H1 (cell line): ENCODE measurements around the gene STOML2. TPM values are rescaled to one million over a fixed set of nuclear protein-coding genes. Genes with fewer than 3 reads are reported as not detected.

Experiments used
- CTCF ChIA-PET: fragments of 300-600 bp; sonication (Branson Sonifier 250); formaldehyde crosslinking; loops from one replicate; lab custom pipeline; 2021; ENCODE audit not compliant: partially characterized antibody; lab: Charles Lee
- POLR2A ChIA-PET: fragments of 300-600 bp; sonication (Branson Sonifier 250); formaldehyde crosslinking; loops from one replicate; lab custom pipeline; 2021; ENCODE audit warnings: inconsistent platforms; ENCODE audit not compliant: partially characterized antibody; lab: Charles Lee
- DNase-seq, 2 experiments: peaks; one replicate each; pipeline versions ENCODE4 v3.0.0 to v3.0.0-alpha.2; 2010 to 2022; ENCODE audit warnings: low spot score in 2 of 2, low read depth in 1 of 2, mixed read lengths in 1 of 2
- FAIRE-seq: peaks from 2 replicates; lab custom pipeline; 2011; peaks lifted over from hg19 to GRCh38; lab: Jason Lieb, UNC
- H2AFZ ChIP-seq: 2 replicates; pipeline ENCODE4 v1.8.1; 2012; ENCODE audit warnings: low read length, inconsistent platforms
- H2AK5ac ChIP-seq: 2 replicates; pipeline ENCODE4 v1.6.1; 2013; ENCODE audit warnings: low read depth, low read length
- H2BK120ac ChIP-seq: replicated peaks from 2 replicates; pipeline ENCODE3; 2013; ENCODE audit warnings: low read depth, low read length, inconsistent platforms
- H2BK12ac ChIP-seq: 2 replicates; pipeline ENCODE4 v1.6.1; 2013; ENCODE audit warnings: low read depth, low read length
- H2BK15ac ChIP-seq: 2 replicates; pipeline ENCODE4 v1.6.1; 2013; ENCODE audit warnings: low read length
- H2BK20ac ChIP-seq: 2 replicates; pipeline ENCODE4 v1.6.1; 2013; ENCODE audit warnings: low read length
- H2BK5ac ChIP-seq: 2 replicates; pipeline ENCODE4 v1.6.1; 2013; ENCODE audit warnings: low read depth, low read length
- H3K14ac ChIP-seq: 2 replicates; pipeline ENCODE4 v1.6.1; 2013; ENCODE audit warnings: inconsistent platforms; ENCODE audit not compliant: insufficient read length
- H3K18ac ChIP-seq: 2 replicates; pipeline ENCODE4 v1.6.1; 2013; ENCODE audit warnings: low read length; ENCODE audit errors: extremely low read depth
- H3K23ac ChIP-seq: 2 replicates; pipeline ENCODE4 v1.6.1; 2013; ENCODE audit warnings: inconsistent platforms; ENCODE audit not compliant: insufficient read length
- H3K23me2 ChIP-seq: 2 replicates; pipeline ENCODE4 v1.6.1; 2013; ENCODE audit warnings: low read depth, low read length
- H3K27ac ChIP-seq: 2 replicates; pipeline ENCODE4 v1.6.1; 2011; ENCODE audit warnings: low read depth, low read length, inconsistent platforms
- H3K27me3 ChIP-seq, 4 experiments: replicated peaks in 1 of 4; 1 replicate in 1 of 4; 2 replicates in 3 of 4; pipeline versions ENCODE4 v1.6.1 to v1.8.1; 2011 to 2013; ENCODE audit warnings: low read length in 3 of 4, mild to moderate bottlenecking in 3 of 4, inconsistent platforms in 2 of 4, mixed read lengths in 2 of 4, moderate library complexity in 1 of 4; ENCODE audit not compliant: control insufficient read depth in 3 of 4, insufficient read depth in 3 of 4; ENCODE audit errors: extremely low read depth in 1 of 4
- H3K36me3 ChIP-seq, 4 experiments: 2 replicates each; pipeline versions ENCODE4 v1.6.1 to v1.8.1; 2011 to 2013; ENCODE audit warnings: mild to moderate bottlenecking in 4 of 4, low read length in 3 of 4, moderate library complexity in 2 of 4, control low read depth in 1 of 4, inconsistent platforms in 1 of 4; ENCODE audit not compliant: insufficient read depth in 4 of 4, control insufficient read depth in 2 of 4
- H3K4ac ChIP-seq: replicated peaks from 2 replicates; pipeline ENCODE3; 2013; ENCODE audit warnings: low read length, low read depth, mixed read lengths, inconsistent platforms; ENCODE audit not compliant: insufficient read length
- H3K4me1 ChIP-seq, 4 experiments: replicated peaks in 1 of 4; 1 replicate in 1 of 4; 2 replicates in 3 of 4; pipeline versions ENCODE4 v1.6.1 to v1.8.1; 2011 to 2013; ENCODE audit warnings: low read length in 3 of 4, inconsistent platforms in 2 of 4, mixed read lengths in 1 of 4; ENCODE audit not compliant: insufficient read depth in 4 of 4, control insufficient read depth in 3 of 4
- H3K4me2 ChIP-seq, 2 experiments: 2 replicates each; pipeline versions ENCODE4 v1.6.1 to v1.8.1; 2011 to 2013; ENCODE audit warnings: low read depth in 2 of 2, low read length in 2 of 2, control low read depth in 1 of 2, inconsistent platforms in 1 of 2, mild to moderate bottlenecking in 1 of 2; ENCODE audit not compliant: insufficient read depth in 1 of 2
- H3K4me3 ChIP-seq, 4 experiments: fragments of 200-600, 300-600 bp in 1 of 4; sonication (generic), shearing (Covaris generic), sonication (Bioruptor Twin) in 1 of 4; 2 replicates each; pipeline versions ENCODE4 v1.5.1 to v1.8.1; 2011 to 2016; ENCODE audit warnings: low read length in 4 of 4, low read depth in 3 of 4, control low read depth in 2 of 4, inconsistent platforms in 2 of 4, mild to moderate bottlenecking in 2 of 4, mixed read lengths in 1 of 4, moderate library complexity in 1 of 4; ENCODE audit not compliant: insufficient read depth in 2 of 4; ENCODE audit errors: extremely low read depth in 1 of 4
- H3K56ac ChIP-seq: replicated peaks from 2 replicates; pipeline ENCODE3; 2013; ENCODE audit warnings: low read depth, mild to moderate bottlenecking, mixed read lengths, low read length, inconsistent platforms; ENCODE audit not compliant: insufficient read length
- H3K79me1 ChIP-seq: 2 replicates; pipeline ENCODE4 v1.6.1; 2013; ENCODE audit warnings: low read depth, low read length, control low read depth
- H3K79me2 ChIP-seq, 2 experiments: 2 replicates each; pipeline versions ENCODE4 v1.6.1 to v1.8.1; 2012 to 2013; ENCODE audit warnings: low read length in 2 of 2, mild to moderate bottlenecking in 2 of 2, inconsistent platforms in 1 of 2; ENCODE audit not compliant: insufficient read depth in 2 of 2, control insufficient read depth in 1 of 2
- H3K9ac ChIP-seq, 4 experiments: replicated peaks in 1 of 4; 1 replicate in 1 of 4; 2 replicates in 3 of 4; pipeline versions ENCODE4 v1.6.1 to v1.8.1; 2011 to 2013; ENCODE audit warnings: low read depth in 3 of 4, low read length in 3 of 4, control low read depth in 2 of 4, mild to moderate bottlenecking in 2 of 4, moderate library complexity in 2 of 4, inconsistent platforms in 1 of 4; ENCODE audit errors: extremely low read depth in 1 of 4
- H3K9me3 ChIP-seq, 2 experiments: 2 replicates each; pipeline versions ENCODE4 v1.6.1 to v1.8.1; 2012 to 2013; ENCODE audit warnings: mild to moderate bottlenecking in 2 of 2, moderate library complexity in 2 of 2, control low read depth in 1 of 2, inconsistent platforms in 1 of 2, low read depth in 1 of 2, low read length in 1 of 2, mixed read lengths in 1 of 2; ENCODE audit not compliant: insufficient read depth in 2 of 2
- H4K20me1 ChIP-seq, 2 experiments: replicated peaks in 1 of 2; 2 replicates each; pipeline versions ENCODE3 to v1.8.1; 2011 to 2013; ENCODE audit warnings: inconsistent platforms in 2 of 2, low read length in 2 of 2, mild to moderate bottlenecking in 1 of 2; ENCODE audit not compliant: insufficient read depth in 2 of 2, control insufficient read depth in 1 of 2
- H4K5ac ChIP-seq: 2 replicates; pipeline ENCODE4 v1.6.1; 2013; ENCODE audit warnings: low read length, low read depth, mixed read lengths, inconsistent platforms; ENCODE audit not compliant: insufficient read length
- H4K8ac ChIP-seq: 2 replicates; pipeline ENCODE4 v1.8.0; 2013; ENCODE audit warnings: mild to moderate bottlenecking, moderate library complexity, low read length, inconsistent platforms; ENCODE audit not compliant: insufficient read depth; ENCODE audit errors: extremely low read depth
- H4K91ac ChIP-seq: replicated peaks from 2 replicates; pipeline ENCODE3; 2013; ENCODE audit warnings: low read length, mixed read lengths, inconsistent platforms; ENCODE audit not compliant: insufficient read length
- CTBP2 ChIP-seq: IDR thresholded peaks from 2 replicates; pipeline ENCODE4 v1.7.0; 2011; ENCODE audit warnings: borderline replicate concordance, mild to moderate bottlenecking, moderate library complexity, mixed read lengths, low read length; ENCODE audit not compliant: insufficient read depth, insufficient read length
- JUND ChIP-seq: IDR thresholded peaks from 2 replicates; pipeline ENCODE4 v1.6.1; 2011; ENCODE audit warnings: mild to moderate bottlenecking, improper control_type of control experiment, low read length
- MAFK ChIP-seq: IDR thresholded peaks from 2 replicates; pipeline ENCODE4 v1.6.1; 2012; ENCODE audit warnings: low read depth, mild to moderate bottlenecking, improper control_type of control experiment, low read length
- POLR2A ChIP-seq, 2 experiments: IDR thresholded peaks; 1 replicate in 1 of 2; 2 replicates in 1 of 2; pipeline ENCODE4 v1.6.1; 2011; ENCODE audit warnings: low read depth in 2 of 2, low read length in 2 of 2, mild to moderate bottlenecking in 2 of 2; ENCODE audit errors: control extremely low read depth in 1 of 2
- WGBS, 2 experiments: shearing (Covaris generic) in 1 of 2; methylation state at CpG; one replicate each; pipeline versions ENCODE4 v1.1.6 to v1.1.7; 2013 to 2015; ENCODE audit warnings: low lambda C conversion rate in 2 of 2, mixed read lengths in 2 of 2, inconsistent platforms in 1 of 2, low coverage in 1 of 2, missing lambda C conversion rate in 1 of 2; ENCODE audit not compliant: insufficient replicate concordance in 2 of 2, insufficient coverage in 1 of 2, insufficient read length in 1 of 2; ENCODE audit errors: extremely low coverage in 1 of 2, missing lambda C conversion rate in 1 of 2; 5-methylcytosine and 5-hydroxymethylcytosine counted together
- polyA plus RNA-seq, 7 experiments: library from polyadenylated mRNA; depleted of rRNA in 3 of 7; stranded (reverse) in 5 of 7; unstranded in 2 of 7; fragments of >200 nt in 5 of 7; fragments of 200-250 nt in 2 of 7; gene quantifications; 1 replicate in 5 of 7; 2 replicates in 1 of 7; 4 replicates in 1 of 7; pipeline versions ENCODE4 v1.2.1 to v1.2.3, GENCODE V29; 2011 to 2013; ENCODE audit warnings: missing spikeins in 2 of 7, mixed read lengths in 2 of 7
- total RNA-seq: library from RNA; stranded (reverse); fragmentation: NEBNext Ultra II Directional; extraction: Animal tissue kit (Norgen Biotek cat#: 25700); gene quantifications from 2 replicates; pipeline ENCODE4 v1.2.1, GENCODE V29; 2021

STOML2 gene
- total and polyA plus RNA-seq, 2 of the 8 experiments (the other 6 are each of a cell fraction or from before 2014, with no cell fraction given), result 203 to 256 TPM

- CTCF ChIA-PET, result no interaction called here
- POLR2A ChIA-PET, result interaction anchor here (1.3 to 2.1 kb wide), 2 partner anchors 9 to 12 kb away, joined by 4 to 8 read pairs; partner anchors contain the start of gene PIGO
- Histone ChIP-seq H3K4me1 (no peaks in the 10 kb centered on the region), H3K4me2 (no peak overlapping the region), H3K27ac (no peak overlapping the region), H3K9ac (no peak overlapping the region), H3K79me1 (no peaks in the 10 kb centered on the region), H2AK5ac (no peak overlapping the region), H2BK12ac (no peak overlapping the region), H3K4me3 (no peak overlapping the region), H3K36me3 (peaks cover 5 to 12% (median 9%) of the 10 kb centered on the region in 4 experiments; a peak in 6 of 8 replicates), H4K5ac (no peak overlapping the region), H3K79me2 (no peaks in the 10 kb centered on the region), H2BK5ac (no peak overlapping the region), H2BK120ac (no peak overlapping the region), H4K8ac (no peak overlapping the region), H2BK20ac (no peak overlapping the region), H3K23me2 (peaks cover under 1% of the 10 kb centered on the region; the same call in 1 of the 2 replicates), H3K18ac (no peak overlapping the region), H3K23ac (no peak overlapping the region), H3K56ac (no peak overlapping the region), H4K20me1 (no peaks in the 10 kb centered on the region), H3K14ac (no peak overlapping the region), H4K91ac (no peak overlapping the region), H3K9me3 (no peaks in the 10 kb centered on the region), H3K4ac (no peak overlapping the region), H2AFZ (no peak overlapping the region), H3K27me3 (no peaks in the 10 kb centered on the region), H2BK15ac (no peak overlapping the region)
- WGBS, 2 experiments, result 94% methylated on average over 2 of the region's 2 CpGs; no CpG with 5 or more reads in 1 of the 2 experiments
- no peak for TF ChIP-seq POLR2A (IDR thresholded peaks at IDR 0.05; ENCODE audit: control extremely low read depth in 1 of 2, low read depth in 2 of 2, low read length in 2 of 2)
- TF ChIP-seq CTBP2, result no peak
- TF ChIP-seq JUND, result no peak
- TF ChIP-seq MAFK, result no peak
- DNase-seq (no peak), FAIRE-seq (no peak)
Measured at GRCh38 chr9:35085078-35085477, 17.9 kb downstream of the STOML2 start.
